ENCODE results near the gene TMIGD3.

Gene TMIGD3

DNA sequence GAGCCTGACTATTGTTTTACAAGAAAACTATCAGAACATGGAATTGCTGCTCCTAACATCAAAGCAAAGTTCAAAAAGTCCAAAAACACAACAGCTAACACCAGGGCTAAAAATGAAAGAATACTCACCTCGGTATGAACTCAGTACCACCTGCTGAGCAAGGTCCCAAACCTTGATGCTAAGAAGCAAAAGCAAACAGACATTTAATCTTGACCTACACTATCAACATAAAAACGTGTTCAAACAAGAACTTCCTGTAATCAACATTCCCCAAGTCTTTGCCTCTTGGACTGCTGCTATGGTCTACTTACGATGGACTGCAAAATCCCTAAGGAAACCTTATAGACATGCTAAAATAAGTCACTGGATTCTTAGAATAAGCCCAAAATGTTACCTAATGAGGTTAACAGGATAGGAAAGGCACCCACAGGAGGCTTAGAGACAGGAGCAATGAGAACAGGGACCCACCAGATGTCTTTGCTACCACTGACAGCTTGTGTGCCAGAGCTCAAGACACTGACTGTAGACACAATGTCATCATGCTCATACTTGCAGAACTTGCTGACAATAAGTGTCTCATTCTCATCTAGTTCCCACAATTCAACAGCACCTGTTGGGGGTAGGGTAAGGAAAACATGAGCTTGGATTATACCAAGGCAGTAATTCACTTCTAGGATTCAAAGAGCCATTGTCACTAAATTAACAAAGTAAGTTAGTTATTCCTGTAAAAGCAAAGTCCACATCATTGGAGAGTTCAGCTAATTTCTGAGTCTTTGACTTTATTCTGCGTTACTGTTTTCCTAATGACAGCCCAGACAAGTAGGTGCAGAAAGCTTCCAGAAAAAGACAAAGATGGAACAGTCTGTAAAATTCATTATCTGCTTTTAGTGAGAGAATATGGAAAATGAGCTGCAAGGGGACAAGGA lies 56.2 kb downstream of the TMIGD3 start:
- DNase-seq (ENCODE audit: low read depth), result no peak

DNA sequence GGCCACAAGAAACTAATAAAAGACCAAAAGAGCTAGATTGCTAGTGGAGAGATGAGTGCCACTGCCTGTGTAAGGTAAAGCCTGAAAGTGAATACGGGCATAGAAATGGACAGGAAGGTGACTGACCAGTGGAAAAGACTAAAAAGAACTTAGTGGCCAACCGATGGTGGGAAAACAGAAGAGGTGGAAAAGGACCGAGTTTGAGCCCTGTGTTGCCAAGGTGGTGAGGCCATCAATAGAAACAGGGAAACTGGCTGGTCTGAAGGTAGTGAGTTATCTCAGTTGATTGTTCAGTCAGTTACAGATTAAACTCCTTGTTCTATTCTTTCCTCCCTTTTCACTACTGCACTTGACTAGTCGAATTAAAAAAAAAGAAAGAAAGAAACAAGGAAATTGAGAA lies 56.9 kb downstream of the TMIGD3 start:
- DNase-seq (ENCODE audit: low read depth), result no peak

DNA sequence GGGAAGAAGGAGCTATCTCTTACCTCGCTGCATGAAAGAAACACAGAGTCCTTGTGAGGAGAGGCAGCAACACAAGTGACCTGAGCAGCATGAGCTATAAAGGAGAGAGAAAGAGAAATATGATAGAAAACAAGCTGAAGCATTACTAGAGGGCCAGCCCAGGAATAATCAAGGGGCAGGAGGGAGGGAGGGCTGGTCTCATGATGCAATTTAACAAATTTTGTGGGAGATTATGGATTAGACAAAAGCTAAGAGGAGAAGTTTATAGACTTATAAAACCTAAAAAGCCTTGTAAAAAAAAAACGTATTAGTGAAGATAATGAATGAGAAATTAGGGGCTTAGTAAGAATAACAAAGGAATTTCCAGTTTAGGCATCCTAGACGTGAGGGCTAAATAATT lies 59.4 kb downstream of the TMIGD3 start:
- DNase-seq (ENCODE audit: low read depth), result no peak

DNA sequence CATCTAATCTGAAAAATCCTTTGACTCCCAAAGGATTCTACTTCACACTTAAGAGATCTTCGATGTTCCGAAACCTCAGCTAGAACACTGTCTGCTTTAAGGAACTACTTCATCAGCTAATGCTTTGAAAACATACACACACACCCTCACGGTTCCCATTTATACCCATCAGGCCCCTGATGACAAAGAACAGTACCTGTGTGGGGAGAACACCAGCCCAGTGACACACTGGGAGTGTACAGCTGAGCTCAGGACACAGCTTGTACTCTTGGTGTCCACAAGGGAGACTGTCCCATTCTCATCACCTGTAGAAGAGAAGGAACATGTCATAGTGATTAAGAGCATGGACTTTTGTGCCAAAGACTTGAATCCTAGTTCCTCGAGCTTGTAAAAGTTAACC lies 61.0 kb downstream of the TMIGD3 start:
- no peak for DNase-seq (ENCODE audit: low read depth)

DNA sequence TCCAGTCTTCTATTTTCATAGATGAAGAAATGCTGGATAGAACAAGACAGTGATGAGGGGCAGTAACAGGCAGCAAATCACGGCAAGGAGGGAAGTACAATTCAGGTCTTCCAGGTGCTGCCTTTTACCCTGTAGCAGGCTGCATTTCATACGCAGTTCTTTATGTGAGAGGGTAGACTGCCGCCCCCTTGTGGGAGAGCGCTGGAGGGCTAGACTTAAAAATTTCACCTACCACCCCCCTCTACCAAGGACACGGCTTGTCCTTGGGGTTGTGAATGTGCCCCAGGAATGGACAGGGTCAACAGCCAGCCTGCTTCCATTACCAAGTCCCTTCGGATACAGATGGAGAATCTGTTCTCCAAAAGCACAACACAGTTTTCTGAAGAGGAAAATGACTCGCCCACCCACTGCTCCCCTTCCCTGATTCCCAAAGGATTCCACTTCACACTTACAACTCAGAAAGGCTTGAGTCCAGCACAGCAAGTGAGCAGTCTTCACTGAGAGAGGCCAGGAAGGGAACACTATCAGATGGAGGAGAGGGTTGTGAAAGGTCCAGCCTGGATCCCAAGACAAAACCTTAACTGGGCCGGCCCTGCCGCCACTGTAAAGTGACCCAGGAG lies 61.8 kb downstream of the TMIGD3 start:
- DNase-seq (ENCODE audit: low read depth), result peak; percentile 40

DNA sequence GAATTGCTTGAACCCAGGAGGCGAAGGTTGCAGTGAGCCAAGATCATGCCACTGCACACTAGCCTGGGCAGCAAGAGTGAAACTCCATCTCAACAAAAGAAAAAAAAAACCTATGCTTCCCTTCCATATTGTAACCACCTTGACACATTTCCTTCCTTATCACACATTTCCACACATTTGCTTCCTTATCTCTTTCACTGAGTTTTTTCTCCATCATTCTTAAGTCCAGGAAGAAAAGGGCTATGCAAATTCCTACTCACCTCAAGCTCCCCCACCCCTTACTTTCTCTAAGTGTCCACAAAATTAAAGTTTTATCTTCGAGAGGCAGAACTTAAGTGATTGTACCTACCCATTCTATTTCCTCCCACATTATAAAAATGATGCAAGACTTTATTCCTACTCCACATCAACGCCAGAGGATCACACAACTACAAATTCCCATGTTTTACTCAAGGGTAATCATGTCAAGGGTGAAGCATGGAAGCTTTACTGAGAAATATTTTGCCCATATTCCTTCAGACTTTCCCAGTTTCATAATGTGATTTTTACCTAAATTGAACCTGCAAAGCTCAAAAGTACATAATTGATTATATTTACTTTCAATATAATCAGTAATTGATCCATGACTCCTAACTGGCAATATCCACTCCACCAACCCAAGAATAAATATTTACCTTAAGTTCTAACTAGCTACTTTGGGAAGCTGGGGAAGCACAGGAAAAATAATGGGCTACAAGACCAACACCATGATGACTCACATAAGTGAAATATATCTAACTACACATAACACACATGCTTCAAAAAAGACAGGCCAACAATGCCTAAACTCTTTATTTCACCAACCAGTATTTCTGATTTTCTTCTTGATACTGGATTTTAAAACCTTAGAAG lies 63.7 kb downstream of the TMIGD3 start:
- no peak for DNase-seq (ENCODE audit: low read depth)

DNA sequence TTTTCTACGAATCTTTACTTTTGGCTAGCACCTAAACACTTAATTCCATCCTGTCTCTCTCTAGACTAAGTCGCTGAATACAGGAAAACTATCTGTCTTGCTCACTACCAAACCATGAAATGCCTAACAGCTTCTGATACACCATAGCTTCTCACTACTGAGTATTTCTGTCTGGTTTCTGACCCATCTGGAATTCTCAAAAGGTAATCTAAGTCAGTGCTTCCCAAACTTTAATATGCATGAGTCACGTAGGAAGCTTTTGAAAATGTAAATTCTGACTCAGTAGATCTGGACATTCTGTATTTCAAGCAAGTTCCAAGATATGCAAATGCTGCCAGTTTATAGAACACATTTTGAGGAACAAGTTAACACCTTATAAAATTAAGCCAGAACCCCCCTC lies 66.7 kb downstream of the TMIGD3 start:
- no peak for DNase-seq (ENCODE audit: low read depth)
